Esophagus squamous epithelium (tissue), 5 donors: ENCODE measurements around the gene HES7. TPM values are rescaled to one million over a fixed set of nuclear protein-coding genes. Genes with fewer than 3 reads are reported as not detected.

ENCODE experiments used
- DNase-seq: peaks from one replicate; lab custom pipeline; 2025; lab: John Stamatoyannopoulos, UW
- H3K27ac ChIP-seq, 4 donors: fragments of 200-600 bp; sonication (generic); one replicate each; pipeline ENCODE4 v1.5.1; 2016 to 2019; ENCODE audit warnings: mild to moderate bottlenecking in 1 of 4
- H3K27me3 ChIP-seq, 4 donors: fragments of 200-600 bp; sonication (generic); 1 replicate in 3 of 4; 2 replicates in 1 of 4; pipeline versions ENCODE4 v1.5.1 to v1.6.0; 2017 to 2021; ENCODE audit warnings: antibody characterized with exemption in 1 of 4
- H3K36me3 ChIP-seq, 3 donors: fragments of 200-600 bp; sonication (generic); one replicate each; pipeline ENCODE4 v1.5.1; 2016 to 2019
- H3K4me1 ChIP-seq, 3 donors: fragments of 200-600 bp; sonication (generic); one replicate each; pipeline ENCODE4 v1.5.1; 2017 to 2019
- H3K4me3 ChIP-seq, 4 donors: fragments of 200-600 bp; sonication (generic); 1 replicate in 3 of 4; 2 replicates in 1 of 4; pipeline ENCODE4 v1.5.1; 2016 to 2019; ENCODE audit warnings: mild to moderate bottlenecking in 2 of 4, moderate library complexity in 1 of 4
- H3K9me3 ChIP-seq, 3 donors: fragments of 200-600 bp; sonication (generic); one replicate each; pipeline ENCODE4 v1.5.1; 2016 to 2019
- POLR2A ChIP-seq, 4 donors: fragments of 450-650 bp; IDR thresholded peaks; one replicate each; pipeline ENCODE4 v1.6.1; 2017; ENCODE audit warnings: antibody characterized with exemption in 4 of 4, mild to moderate bottlenecking in 4 of 4, moderate library complexity in 3 of 4
- WGBS, 2 donors: methylation state at CpG; one replicate each; pipeline ENCODE4 v1.1.5; 2018; 5-methylcytosine and 5-hydroxymethylcytosine counted together
- intact Hi-C: fragments of 100-400 bp; cut with DNase I; formaldehyde crosslinking; loops from one replicate; pipeline ENCODE4 v1.15.0; 2022
- total RNA-seq, 4 donors: library from RNA; depleted of rRNA; stranded (reverse); fragments of >200 nt; gene quantifications; one replicate each; pipeline ENCODE4 v1.1.0, GENCODE V29; 2016
- TF ChIP-seq, protein P1 (sequence below), 6 experiments: fragments of 450-650 bp in 4 of 6; fragments of 200-600 bp in 2 of 6; sonication (generic) in 2 of 6; IDR thresholded peaks; one replicate each; pipeline ENCODE4 v1.5.1; 2016 to 2019; ENCODE audit warnings: antibody characterized with exemption in 6 of 6, mild to moderate bottlenecking in 4 of 6, moderate library complexity in 4 of 6
- donor health status: DM: yes; HTN: yes; CAD: no.

Gene HES7
- total RNA-seq, 4 donors from 2014 or later = not detected

DNA sequence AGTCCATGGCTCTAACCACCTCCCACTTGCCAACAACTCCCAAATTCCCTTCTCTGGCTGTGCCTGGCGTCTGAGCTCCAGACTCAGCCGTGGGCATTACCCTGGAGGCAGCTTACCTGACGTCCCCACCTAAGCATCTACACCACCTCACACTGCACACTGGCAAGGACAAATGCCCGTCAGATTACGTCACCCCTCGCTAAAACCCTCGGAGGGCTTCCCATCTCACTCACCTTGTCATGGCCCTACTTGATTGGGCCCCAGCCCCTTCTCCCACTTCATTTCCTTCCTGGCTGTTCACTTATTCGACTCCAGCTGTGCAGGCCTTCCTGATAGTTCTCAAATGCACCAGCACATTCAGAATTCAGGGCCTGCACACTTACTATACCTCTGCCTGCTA is 19.0 kb downstream of the HES7 start:
- TF ChIP-seq, protein P1, sequence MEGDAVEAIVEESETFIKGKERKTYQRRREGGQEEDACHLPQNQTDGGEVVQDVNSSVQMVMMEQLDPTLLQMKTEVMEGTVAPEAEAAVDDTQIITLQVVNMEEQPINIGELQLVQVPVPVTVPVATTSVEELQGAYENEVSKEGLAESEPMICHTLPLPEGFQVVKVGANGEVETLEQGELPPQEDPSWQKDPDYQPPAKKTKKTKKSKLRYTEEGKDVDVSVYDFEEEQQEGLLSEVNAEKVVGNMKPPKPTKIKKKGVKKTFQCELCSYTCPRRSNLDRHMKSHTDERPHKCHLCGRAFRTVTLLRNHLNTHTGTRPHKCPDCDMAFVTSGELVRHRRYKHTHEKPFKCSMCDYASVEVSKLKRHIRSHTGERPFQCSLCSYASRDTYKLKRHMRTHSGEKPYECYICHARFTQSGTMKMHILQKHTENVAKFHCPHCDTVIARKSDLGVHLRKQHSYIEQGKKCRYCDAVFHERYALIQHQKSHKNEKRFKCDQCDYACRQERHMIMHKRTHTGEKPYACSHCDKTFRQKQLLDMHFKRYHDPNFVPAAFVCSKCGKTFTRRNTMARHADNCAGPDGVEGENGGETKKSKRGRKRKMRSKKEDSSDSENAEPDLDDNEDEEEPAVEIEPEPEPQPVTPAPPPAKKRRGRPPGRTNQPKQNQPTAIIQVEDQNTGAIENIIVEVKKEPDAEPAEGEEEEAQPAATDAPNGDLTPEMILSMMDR (IDR thresholded peaks at IDR 0.05) = no peak
- no peak for TF ChIP-seq POLR2A (IDR thresholded peaks at IDR 0.05)

DNA sequence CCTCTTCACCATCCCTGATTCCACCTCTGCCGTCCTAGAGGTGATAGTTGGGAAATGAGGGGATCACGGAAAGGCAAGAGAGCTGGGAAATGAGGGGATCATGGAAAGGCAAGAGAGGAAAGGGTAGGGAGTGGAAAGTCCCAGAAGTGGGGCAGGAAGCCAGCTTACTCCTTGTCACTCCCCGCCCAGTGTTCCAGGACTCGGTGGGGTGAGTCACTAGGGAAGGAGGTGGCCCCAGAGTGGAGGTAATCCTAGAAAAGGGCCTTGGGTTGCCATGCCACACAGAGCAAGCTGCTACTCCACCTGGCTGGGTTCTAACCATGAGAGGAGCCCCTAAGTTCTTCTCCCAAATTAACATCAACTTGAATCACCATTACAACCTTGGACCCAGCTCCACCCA is 20.4 kb downstream of the HES7 start:
- peak overlapping the region in 3 of 4 donors; percentile 9 to 51 (median 42) for H3K27ac ChIP-seq
- peaks cover 0 to 6% (median 0%) of the 10 kb centered on the region in 4 donors for H3K27me3 ChIP-seq
- H3K4me3 ChIP-seq = no peak overlapping the region
- intact Hi-C loops = no loop called here
- peaks cover 0 to 52% (median 14%) of the 10 kb centered on the region in 3 donors for H3K4me1 ChIP-seq
- WGBS, 2 donors = 39 to 45% methylated on average over 3 to 4 of the region's 4 CpGs
- no peak for DNase-seq
- no peaks in the 10 kb centered on the region for H3K9me3 ChIP-seq
- no peaks in the 10 kb centered on the region for H3K36me3 ChIP-seq
- no peak for TF ChIP-seq POLR2A (IDR thresholded peaks at IDR 0.05)
- TF ChIP-seq, protein P1 (IDR thresholded peaks at IDR 0.05) = no peak

More for the DNA sequence above, 19.0 kb downstream of the HES7 start:
- intact Hi-C loops = no loop called here
- H3K27me3 ChIP-seq = peaks cover 0 to 20% (median 1%) of the 10 kb centered on the region in 4 donors
- DNase-seq = no peak
- WGBS, 2 donors = 69% methylated on average over 8 of the region's 8 CpGs
- no peaks in the 10 kb centered on the region for H3K36me3 ChIP-seq
- peak overlapping the region in 3 of 4 donors; percentile 17 to 64 (median 54) for H3K27ac ChIP-seq
- no peaks in the 10 kb centered on the region for H3K9me3 ChIP-seq
- H3K4me1 ChIP-seq = peaks cover 5 to 62% (median 17%) of the 10 kb centered on the region in 3 donors
- no peak overlapping the region for H3K4me3 ChIP-seq

DNA sequence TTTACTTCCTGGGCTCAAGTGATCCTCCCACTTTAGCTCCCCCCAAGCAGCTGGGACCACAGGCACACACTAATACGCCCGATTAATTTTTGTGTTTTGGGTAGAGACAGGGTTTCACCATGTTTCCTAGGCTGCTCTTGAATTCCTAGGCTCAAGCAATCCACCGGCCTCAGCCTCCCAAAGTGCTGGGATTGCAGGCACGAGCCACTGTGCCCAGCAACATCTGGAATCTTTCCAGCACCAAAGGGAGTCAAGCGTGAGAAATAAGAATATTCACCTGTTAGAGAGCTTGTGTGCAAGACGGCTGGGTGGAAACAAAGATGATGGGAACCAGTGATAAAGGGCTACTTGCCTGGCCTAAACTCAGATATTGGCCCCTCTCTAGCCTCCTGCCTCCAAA is 22.2 kb downstream of the HES7 start:
- Histone ChIP-seq H3K9me3 (no peaks in the 10 kb centered on the region), H3K36me3 (no peaks in the 10 kb centered on the region), H3K27ac (no peak overlapping the region), H3K27me3 (no peaks in the 10 kb centered on the region), H3K4me3 (no peak overlapping the region), H3K4me1 (peaks cover 0 to 42% (median 11%) of the 10 kb centered on the region in 3 donors)
- 62 to 77% methylated on average over 6 of the region's 6 CpGs for WGBS, 2 donors
- intact Hi-C loops = no loop called here
- no peak for DNase-seq
- TF ChIP-seq POLR2A (IDR thresholded peaks at IDR 0.05) = no peak
- TF ChIP-seq, protein P1 (IDR thresholded peaks at IDR 0.05) = no peak

DNA sequence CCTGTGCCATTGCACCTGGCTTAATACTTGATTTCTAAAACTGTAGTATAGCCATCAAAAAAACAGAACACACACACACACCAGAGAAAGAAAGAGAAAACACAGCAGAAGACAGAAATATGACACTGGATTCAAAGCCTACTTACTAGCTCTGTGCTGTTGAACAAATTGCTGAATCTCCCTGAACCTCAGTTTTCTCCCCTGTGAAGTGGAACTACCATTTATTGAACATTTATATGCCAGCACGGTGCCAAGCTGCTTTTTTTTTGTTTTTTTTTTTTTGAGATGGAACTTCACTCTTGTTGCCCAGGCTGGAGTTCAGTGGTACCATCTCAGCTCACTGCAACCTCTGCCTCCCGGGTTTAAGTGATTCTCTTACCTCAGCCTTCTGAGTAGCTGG is 23.1 kb downstream of the HES7 start:
- intact Hi-C loops = no loop called here

DNA sequence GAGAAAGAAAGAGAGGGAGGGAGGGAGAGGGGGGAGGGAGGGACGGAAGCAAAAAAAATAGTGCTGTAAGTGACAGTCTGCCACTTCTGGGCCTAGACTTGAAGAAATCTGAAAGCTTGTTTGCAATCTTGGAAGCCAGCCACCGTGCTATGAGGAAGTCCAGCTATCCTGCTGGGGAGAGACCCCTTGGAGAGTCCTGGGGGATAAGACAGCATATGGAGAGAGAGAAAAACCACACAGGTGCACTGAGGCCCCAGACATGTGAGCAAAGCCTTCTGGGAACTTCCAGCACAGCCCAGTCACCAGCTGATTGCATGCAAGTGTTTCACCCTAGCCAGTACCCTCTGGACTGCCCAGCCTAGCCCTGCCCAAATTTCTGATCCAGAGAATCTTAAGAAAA is 23.8 kb downstream of the HES7 start:
- DNase-seq = no peak
- Histone ChIP-seq H3K27ac (no peak overlapping the region), H3K36me3 (no peaks in the 10 kb centered on the region), H3K4me3 (no peak overlapping the region), H3K9me3 (no peaks in the 10 kb centered on the region), H3K27me3 (peaks cover 0 to 6% (median 0%) of the 10 kb centered on the region in 4 donors), H3K4me1 (peaks cover 0 to 27% (median 11%) of the 10 kb centered on the region in 3 donors)
- TF ChIP-seq, protein P1 (IDR thresholded peaks at IDR 0.05) = no peak
- TF ChIP-seq POLR2A (IDR thresholded peaks at IDR 0.05) = no peak
- intact Hi-C loops = no loop called here
- WGBS, 2 donors = 29 to 44% methylated on average over 2 of the region's 2 CpGs

More for the DNA sequence above, 23.1 kb downstream of the HES7 start:
- no peaks in the 10 kb centered on the region for H3K36me3 ChIP-seq
- no peak overlapping the region for H3K27ac ChIP-seq
- 77 to 79% methylated on average over 2 of the region's 2 CpGs for WGBS, 2 donors
- H3K4me3 ChIP-seq = no peak overlapping the region
- no peaks in the 10 kb centered on the region for H3K27me3 ChIP-seq
- TF ChIP-seq POLR2A (IDR thresholded peaks at IDR 0.05) = no peak
- TF ChIP-seq, protein P1 (IDR thresholded peaks at IDR 0.05) = no peak
- no peak for DNase-seq
- no peaks in the 10 kb centered on the region for H3K9me3 ChIP-seq
- H3K4me1 ChIP-seq = peaks cover 0 to 34% (median 11%) of the 10 kb centered on the region in 3 donors
